Right ventricle myocardium superior (tissue), 1 donor: ENCODE measurements around the gene TSEN34. TPM values are rescaled to one million over a fixed set of nuclear protein-coding genes. Genes with fewer than 3 reads are reported as not detected.

Experiments
- total RNA-seq: library from RNA; stranded (reverse); fragmentation: NEBNext Ultra II Directional; extraction: Animal tissue kit (Norgen Biotek cat#: 25700); gene quantifications from one replicate; pipeline ENCODE4 v1.2.1, GENCODE V29; 2021
- donor health status: DM: no; HTN: yes; CAD: no; lungs with severe emphysema.

TSEN34 gene
- total RNA-seq, 1 donor from 2014 or later, result 14.3 TPM

Other genes starting within 250 kb of the TSEN34 start
- 0.03 TPM for gene CACNG8, start 228.4 kb upstream of the TSEN34 start, total RNA-seq
- gene CACNG6, start 199.7 kb upstream of the TSEN34 start, total RNA-seq, result not detected
- gene VSTM1, start 127.4 kb upstream of the TSEN34 start, total RNA-seq, result not detected
- gene TARM1, start 109.9 kb upstream of the TSEN34 start, total RNA-seq, result not detected
- gene OSCAR, start 90.5 kb upstream of the TSEN34 start, total RNA-seq, result 0.54 TPM
- 493 TPM for gene NDUFA3, start 88.5 kb upstream of the TSEN34 start, total RNA-seq
- gene TFPT, start 75.7 kb upstream of the TSEN34 start, total RNA-seq, result 9.4 TPM
- 39.9 TPM for gene PRPF31, start 75.6 kb upstream of the TSEN34 start, total RNA-seq
- gene CNOT3, start 53.5 kb upstream of the TSEN34 start, total RNA-seq, result 17.6 TPM
- gene LENG1, start 31.6 kb upstream of the TSEN34 start, total RNA-seq, result 6.5 TPM
- gene TMC4, start 18.1 kb upstream of the TSEN34 start, total RNA-seq, result 0.91 TPM
- gene MBOAT7, start 1.7 kb upstream of the TSEN34 start, total RNA-seq, result 12.7 TPM
- gene RPS9, start 9.6 kb downstream of the TSEN34 start, total RNA-seq, result 651 TPM
- gene LILRB3, start 31.7 kb downstream of the TSEN34 start, total RNA-seq, result 3.6 TPM
- 1.8 TPM for gene LILRA6, start 51.5 kb downstream of the TSEN34 start, total RNA-seq
- 7.7 TPM for gene LILRB5, start 66.0 kb downstream of the TSEN34 start, total RNA-seq
- gene LILRB2, start 89.8 kb downstream of the TSEN34 start, total RNA-seq, result 1.8 TPM
- 1.3 TPM for gene LILRA5, start 121.9 kb downstream of the TSEN34 start, total RNA-seq
- gene LILRA4, start 147.9 kb downstream of the TSEN34 start, total RNA-seq, result not detected
- gene LAIR1, start 173.6 kb downstream of the TSEN34 start, total RNA-seq, result 6.3 TPM
- 1.5 TPM for gene TTYH1, start 224.2 kb downstream of the TSEN34 start, total RNA-seq